ENCODE measurements around the gene ALDH16A1. TPM values are rescaled to one million over a fixed set of nuclear protein-coding genes. Genes with fewer than 3 reads are reported as not detected.

ALDH16A1 gene
- total and polyA plus RNA-seq, 4 experiments from 2014 or later: 28.4 to 40.1 (median 32.1) TPM

DNA sequence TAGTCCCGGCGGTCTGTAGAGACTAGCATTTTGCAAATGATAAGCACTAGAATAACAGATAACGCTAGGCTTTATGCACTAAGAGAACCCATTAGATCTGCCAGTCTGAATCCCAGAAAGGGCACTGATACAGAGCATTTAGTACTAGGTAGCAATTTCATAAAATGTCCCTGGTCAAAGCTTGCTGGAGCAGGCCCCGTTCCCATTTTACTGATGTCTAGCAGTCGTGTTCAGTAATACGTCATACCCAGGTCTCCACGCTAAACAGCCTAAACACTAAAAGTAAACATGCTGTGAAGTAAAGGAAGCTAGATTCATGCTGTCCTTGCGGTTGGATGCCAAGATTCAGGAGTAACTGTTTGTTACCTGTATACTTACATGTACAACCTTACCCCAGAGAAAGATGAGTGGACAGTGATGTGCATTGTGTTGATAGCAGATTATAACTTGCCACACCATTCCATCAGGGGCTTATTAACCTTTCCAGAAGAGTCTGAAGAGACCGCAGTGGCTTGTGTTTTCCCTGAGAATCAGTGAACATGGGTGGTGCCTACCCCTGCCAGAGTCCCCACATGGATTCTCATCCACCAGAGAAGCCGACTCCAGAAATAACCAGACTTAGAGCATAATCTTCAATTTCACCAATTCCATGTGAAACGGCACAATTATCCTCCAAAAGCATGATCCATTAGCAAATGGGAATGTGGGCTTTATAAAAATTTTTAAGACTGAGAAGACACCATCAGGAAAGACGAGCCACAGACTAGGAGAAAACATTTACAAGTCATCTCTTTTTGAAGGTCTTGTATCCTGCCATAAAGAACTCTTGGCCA is 39.8 kb downstream of the ALDH16A1 start:
- peak overlapping the region; percentile 29 for H3K27ac ChIP-seq (ENCODE audit: low read depth, low read length)
- intact Hi-C loops (cut with micrococcal nuclease): no loop called here
- ChIA-PET POLR2A (ENCODE audit: partially characterized antibody) (interaction anchor here (0.8 to 2.9 kb wide), 18 partner anchors 10 to 184 kb away, joined by 3 to 31 read pairs (median 5); partner anchors contain the start of genes ALDH16A1, PIH1D1, PRMT1 and RRAS), CTCF (ENCODE audit: partially characterized antibody) (interaction anchor here (0.9 to 1.4 kb wide), 3 partner anchors 10 to 101 kb away, joined by 3 to 6 read pairs (median 3); no protein-coding TSS in a partner anchor)
- H3K27me3 ChIP-seq (ENCODE audit: insufficient read depth, low read length): no peaks in the 10 kb centered on the region
- peaks cover 51 to 72% of the 10 kb centered on the region in 2 donors for H3K36me3 Mint-ChIP-seq
- no peak overlapping the region for H3K4me3 ChIP-seq (ENCODE audit: low read length in 2 of 2)
- peaks cover 65% of the 10 kb centered on the region for H3K4me1 ChIP-seq (ENCODE audit: insufficient read depth, low read length)
- H3K36me3 ChIP-seq (ENCODE audit: insufficient read depth, low read length): peaks cover 47% of the 10 kb centered on the region
- H3K27ac Mint-ChIP-seq: peak overlapping the region; percentile 83 to 97 (median 93)
- peak in 2 of 5 donors; percentile 24 to 39 for DNase-seq
- no peaks in the 10 kb centered on the region for H3K9me3 ChIP-seq (ENCODE audit: control insufficient read depth in 1 of 2, low read length in 2 of 2)
- H3K27me3 Mint-ChIP-seq: no peaks in the 10 kb centered on the region
- H3K9me3 Mint-ChIP-seq: peaks cover 0 to 18% (median under 1%) of the 10 kb centered on the region in 8 donors
- peak overlapping the region in 6 of 8 donors; percentile 1 to 90 (median 66) for H3K4me3 Mint-ChIP-seq
- H3K4me1 Mint-ChIP-seq: peaks cover 31 to 84% (median 55%) of the 10 kb centered on the region in 4 donors

DNA sequence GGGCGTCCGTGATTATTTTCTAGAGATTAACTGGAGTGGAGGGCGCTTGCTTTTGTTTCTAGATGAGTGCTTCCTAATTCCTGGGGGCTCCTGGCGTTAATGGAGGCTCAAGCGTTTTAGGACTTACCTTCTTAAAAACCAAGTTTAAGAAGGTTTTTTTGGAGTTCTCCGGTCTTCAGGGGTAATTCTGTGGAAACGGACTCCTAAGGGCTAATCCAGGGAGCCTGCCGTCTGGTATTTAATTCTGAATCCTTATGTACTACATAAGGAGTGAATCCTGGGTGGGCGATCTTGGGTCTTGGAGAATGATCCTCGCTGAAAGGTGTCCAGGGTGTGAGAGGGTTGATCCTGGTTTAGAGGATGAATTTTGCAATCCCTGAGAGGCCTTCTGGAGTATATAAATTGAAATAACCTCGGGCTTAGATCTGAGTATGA is 43.6 kb downstream of the ALDH16A1 start:
- Histone ChIP-seq H3K4me3 (ENCODE audit: low read length in 2 of 2) (peak overlapping the region; percentile 52 to 99), H3K36me3 (ENCODE audit: insufficient read depth, low read length) (peaks cover 44% of the 10 kb centered on the region), H3K27ac (ENCODE audit: low read depth, low read length) (peak overlapping the region; percentile 95), H3K27me3 (ENCODE audit: insufficient read depth, low read length) (no peaks in the 10 kb centered on the region), H3K9me3 (ENCODE audit: control insufficient read depth in 1 of 2, low read length in 2 of 2) (no peaks in the 10 kb centered on the region), H3K4me1 (ENCODE audit: insufficient read depth, low read length) (peaks cover 55% of the 10 kb centered on the region)
- H3K9me3 Mint-ChIP-seq: peaks cover 0 to 31% (median under 1%) of the 10 kb centered on the region in 8 donors
- intact Hi-C loops (cut with micrococcal nuclease): loop anchor here (1.0 to 2.0 kb wide), 4 partner anchors 9 to 380 kb away; partner anchors contain the start of genes AKT1S1, ALDH16A1, RPL13A and TBC1D17
- DNase-seq: no peak
- peaks cover 48 to 69% of the 10 kb centered on the region in 2 donors for H3K36me3 Mint-ChIP-seq
- peaks cover 22 to 87% (median 42%) of the 10 kb centered on the region in 4 donors for H3K4me1 Mint-ChIP-seq
- ChIA-PET CTCF (ENCODE audit: partially characterized antibody) (interaction anchor here (1.4 to 1.5 kb wide), 2 partner anchors 26 to 73 kb away, joined by 4 to 9 read pairs; no protein-coding TSS in a partner anchor), POLR2A (ENCODE audit: partially characterized antibody) (interaction anchor here (0.5 to 3.5 kb wide), 11 partner anchors 31 to 1122 kb away, joined by 3 to 38 read pairs (median 5); partner anchors contain the start of genes CD37, PRR12, RCN3 and RRAS)
- peak overlapping the region; percentile 95 to 100 (median 99) for H3K27ac Mint-ChIP-seq
- H3K4me3 Mint-ChIP-seq: peak overlapping the region; percentile 99 to 100 (median 100)
- H3K27me3 Mint-ChIP-seq: no peaks in the 10 kb centered on the region

DNA sequence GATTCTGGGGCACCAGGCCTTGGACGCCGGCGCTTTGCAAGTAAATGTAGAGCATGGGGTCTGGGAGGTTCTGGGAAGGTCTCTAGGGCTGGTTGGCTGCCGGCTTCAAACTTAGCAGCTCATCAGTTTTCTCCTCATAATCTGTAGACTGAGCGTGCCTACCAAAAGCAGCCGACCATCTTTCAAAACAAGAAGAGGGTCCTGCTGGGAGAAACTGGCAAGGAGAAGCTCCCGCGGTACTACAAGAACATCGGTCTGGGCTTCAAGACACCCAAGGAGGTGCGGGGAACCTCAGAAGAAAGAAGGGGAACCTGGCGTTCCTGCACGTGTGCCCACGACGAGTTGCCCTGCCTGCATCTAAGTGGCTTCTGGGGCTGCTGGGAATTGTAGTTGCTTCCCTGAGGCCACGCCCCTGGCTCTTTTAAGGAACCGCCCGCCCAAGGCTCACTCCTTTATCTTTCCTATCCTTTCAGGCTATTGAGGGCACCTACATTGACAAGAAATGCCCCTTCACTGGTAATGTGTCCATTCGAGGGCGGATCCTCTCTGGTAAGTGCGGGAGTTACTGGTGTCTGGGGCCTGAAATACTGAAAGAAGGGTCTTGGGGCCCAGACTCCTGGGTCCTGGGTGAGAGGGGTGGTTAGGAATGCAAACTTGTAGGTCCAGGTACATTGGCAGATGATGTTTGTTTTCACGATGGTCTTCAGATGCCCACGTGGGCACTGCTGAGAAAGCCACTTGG is 44.2 kb downstream of the ALDH16A1 start:
- no peaks in the 10 kb centered on the region for H3K27me3 ChIP-seq (ENCODE audit: insufficient read depth, low read length)
- Mint-ChIP-seq H3K27ac (peak overlapping the region; percentile 95 to 100 (median 99)), H3K4me3 (peak overlapping the region; percentile 99 to 100 (median 100)), H3K27me3 (no peaks in the 10 kb centered on the region), H3K36me3 (peaks cover 42 to 63% of the 10 kb centered on the region in 2 donors), H3K9me3 (peaks cover 0 to 31% (median under 1%) of the 10 kb centered on the region in 8 donors), H3K4me1 (peaks cover 23 to 87% (median 43%) of the 10 kb centered on the region in 4 donors)
- H3K9me3 ChIP-seq (ENCODE audit: control insufficient read depth in 1 of 2, low read length in 2 of 2): no peaks in the 10 kb centered on the region
- intact Hi-C loops (cut with micrococcal nuclease): loop anchor here (2.0 kb wide), 1 partner anchor 380 kb away; the partner anchor contains the start of genes AKT1S1 and TBC1D17
- peaks cover 55% of the 10 kb centered on the region for H3K4me1 ChIP-seq (ENCODE audit: insufficient read depth, low read length)
- ChIA-PET POLR2A (ENCODE audit: partially characterized antibody) (interaction anchor here (0.6 to 3.5 kb wide), 6 partner anchors 51 to 144 kb away, joined by 3 to 38 read pairs (median 12); partner anchors contain the start of genes RRAS and SCAF1), CTCF (ENCODE audit: partially characterized antibody) (interaction anchor here (1.4 to 1.5 kb wide), 3 partner anchors 27 to 96 kb away, joined by 3 to 9 read pairs (median 4); no protein-coding TSS in a partner anchor)
- H3K36me3 ChIP-seq (ENCODE audit: insufficient read depth, low read length): peaks cover 38% of the 10 kb centered on the region
- DNase-seq: peak; percentile 79 to 89 (median 83)
- H3K4me3 ChIP-seq (ENCODE audit: low read length in 2 of 2): peak overlapping the region; percentile 92 to 99
- peak overlapping the region; percentile 95 for H3K27ac ChIP-seq (ENCODE audit: low read depth, low read length)

DNA sequence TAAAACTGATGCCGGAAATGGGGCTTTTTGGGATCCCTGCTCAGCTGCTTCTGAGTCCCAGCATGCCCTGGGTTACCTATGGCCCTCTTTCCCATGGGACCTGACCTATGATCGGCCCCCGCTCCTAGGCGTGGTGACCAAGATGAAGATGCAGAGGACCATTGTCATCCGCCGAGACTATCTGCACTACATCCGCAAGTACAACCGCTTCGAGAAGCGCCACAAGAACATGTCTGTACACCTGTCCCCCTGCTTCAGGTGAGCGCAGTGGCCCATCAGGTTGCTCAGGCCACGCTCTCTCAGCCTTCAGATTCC is 44.7 kb downstream of the ALDH16A1 start:
- peak in 1 of 5 donors; percentile 33 for DNase-seq
- Mint-ChIP-seq H3K4me1 (peaks cover 24 to 87% (median 43%) of the 10 kb centered on the region in 4 donors), H3K4me3 (peak overlapping the region; percentile 99 to 100 (median 100)), H3K27me3 (no peaks in the 10 kb centered on the region), H3K9me3 (peaks cover 0 to 31% (median under 1%) of the 10 kb centered on the region in 8 donors), H3K27ac (peak overlapping the region; percentile 95 to 100 (median 99)), H3K36me3 (peaks cover 37 to 58% of the 10 kb centered on the region in 2 donors)
- H3K4me3 ChIP-seq (ENCODE audit: low read length in 2 of 2): peak overlapping the region; percentile 92 to 99
- peaks cover 55% of the 10 kb centered on the region for H3K4me1 ChIP-seq (ENCODE audit: insufficient read depth, low read length)
- ChIA-PET CTCF (ENCODE audit: partially characterized antibody) (interaction anchor here (1.5 kb wide), 1 partner anchor 96 kb away, joined by 3 read pairs; no protein-coding TSS in a partner anchor), POLR2A (ENCODE audit: partially characterized antibody) (interaction anchor here (0.6 to 3.5 kb wide), 4 partner anchors 50 to 143 kb away, joined by 3 to 38 read pairs (median 8); partner anchors contain the start of genes RRAS and SCAF1)
- intact Hi-C loops (cut with micrococcal nuclease): loop anchor here (2.0 kb wide), 1 partner anchor 379 kb away; the partner anchor contains the start of genes AKT1S1 and TBC1D17
- peak overlapping the region; percentile 95 for H3K27ac ChIP-seq (ENCODE audit: low read depth, low read length)
- H3K36me3 ChIP-seq (ENCODE audit: insufficient read depth, low read length): peaks cover 33% of the 10 kb centered on the region
- H3K27me3 ChIP-seq (ENCODE audit: insufficient read depth, low read length): no peaks in the 10 kb centered on the region
- H3K9me3 ChIP-seq (ENCODE audit: control insufficient read depth in 1 of 2, low read length in 2 of 2): no peaks in the 10 kb centered on the region

DNA sequence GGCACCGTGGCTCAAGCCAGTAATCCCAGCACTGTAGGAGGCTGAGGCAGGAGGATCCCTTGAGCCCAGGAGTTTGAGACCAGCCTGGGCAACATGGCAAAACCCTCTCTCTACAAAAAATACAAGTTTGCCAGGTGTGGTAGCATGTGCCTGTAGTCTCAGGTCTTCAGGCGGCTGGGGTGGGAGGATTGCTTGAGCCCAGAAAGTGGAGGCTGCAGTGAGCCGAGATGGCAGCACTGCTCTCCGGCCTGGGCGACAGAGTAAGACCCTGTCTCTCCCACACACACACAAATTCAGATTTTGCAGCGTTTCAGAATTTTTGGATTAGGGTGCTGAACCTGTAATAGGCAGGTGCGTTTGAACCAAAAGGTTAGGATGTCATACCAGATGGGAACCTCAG is 45.5 kb downstream of the ALDH16A1 start:
- Histone ChIP-seq H3K27me3 (ENCODE audit: insufficient read depth, low read length) (no peaks in the 10 kb centered on the region), H3K9me3 (ENCODE audit: control insufficient read depth in 1 of 2, low read length in 2 of 2) (no peaks in the 10 kb centered on the region), H3K27ac (ENCODE audit: low read depth, low read length) (peak overlapping the region; percentile 95), H3K36me3 (ENCODE audit: insufficient read depth, low read length) (peaks cover 27% of the 10 kb centered on the region), H3K4me3 (ENCODE audit: low read length in 2 of 2) (peak overlapping the region; percentile 92 to 99), H3K4me1 (ENCODE audit: insufficient read depth, low read length) (peaks cover 55% of the 10 kb centered on the region)
- Mint-ChIP-seq H3K9me3 (peaks cover 0 to 27% (median 0%) of the 10 kb centered on the region in 8 donors), H3K4me3 (peak overlapping the region; percentile 99 to 100 (median 100)), H3K27ac (peak overlapping the region; percentile 95 to 100 (median 99)), H3K27me3 (no peaks in the 10 kb centered on the region), H3K4me1 (peaks cover 21 to 87% (median 43%) of the 10 kb centered on the region in 4 donors), H3K36me3 (peaks cover 33 to 53% of the 10 kb centered on the region in 2 donors)
- DNase-seq: peak in 1 of 5 donors; percentile 28
- ChIA-PET POLR2A (ENCODE audit: partially characterized antibody) (interaction anchor here (0.9 to 3.5 kb wide), 3 partner anchors 12 to 52 kb away, joined by 3 to 14 read pairs (median 3); no protein-coding TSS in a partner anchor), CTCF (ENCODE audit: partially characterized antibody) (interaction anchor here (0.8 to 1.9 kb wide), 6 partner anchors 25 to 178 kb away, joined by 3 to 6 read pairs (median 3); partner anchors contain the start of gene PRMT1)
- intact Hi-C loops (cut with micrococcal nuclease): no loop called here

DNA sequence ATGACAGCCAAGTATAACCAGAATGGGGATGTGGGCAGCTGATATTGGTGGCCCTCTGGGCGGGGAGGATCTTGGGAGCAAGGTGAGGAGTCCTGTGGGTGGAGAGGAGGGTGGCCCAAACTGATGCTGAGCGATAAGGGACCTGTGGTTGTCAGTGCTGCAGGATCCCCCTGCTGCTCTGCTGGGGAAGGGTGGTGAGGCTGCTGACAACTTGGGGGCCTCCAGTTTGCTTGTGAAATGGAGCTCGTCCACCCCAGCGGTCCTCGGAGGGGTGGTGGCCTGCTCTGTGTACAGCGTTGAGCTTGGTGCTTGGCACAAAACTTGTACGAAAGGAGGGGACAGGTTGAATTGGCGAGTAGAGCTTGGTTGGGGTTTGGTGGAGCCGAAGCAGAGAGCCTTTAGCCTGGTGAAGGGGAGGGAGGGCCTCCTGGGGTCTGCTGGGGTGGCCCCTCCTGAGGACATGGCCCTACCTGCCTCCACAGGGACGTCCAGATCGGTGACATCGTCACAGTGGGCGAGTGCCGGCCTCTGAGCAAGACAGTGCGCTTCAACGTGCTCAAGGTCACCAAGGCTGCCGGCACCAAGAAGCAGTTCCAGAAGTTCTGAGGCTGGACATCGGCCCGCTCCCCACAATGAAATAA is 46.1 kb downstream of the ALDH16A1 start:
- Mint-ChIP-seq H3K4me1 (peaks cover 21 to 84% (median 42%) of the 10 kb centered on the region in 4 donors), H3K27me3 (no peaks in the 10 kb centered on the region), H3K27ac (peak overlapping the region; percentile 95 to 100 (median 99)), H3K9me3 (peaks cover 0 to 27% (median 0%) of the 10 kb centered on the region in 8 donors), H3K4me3 (peak overlapping the region; percentile 99 to 100 (median 100)), H3K36me3 (peaks cover 33 to 52% of the 10 kb centered on the region in 2 donors)
- Histone ChIP-seq H3K9me3 (ENCODE audit: control insufficient read depth in 1 of 2, low read length in 2 of 2) (no peaks in the 10 kb centered on the region), H3K4me3 (ENCODE audit: low read length in 2 of 2) (peak overlapping the region; percentile 92 to 99), H3K27me3 (ENCODE audit: insufficient read depth, low read length) (no peaks in the 10 kb centered on the region), H3K27ac (ENCODE audit: low read depth, low read length) (peak overlapping the region; percentile 95), H3K4me1 (ENCODE audit: insufficient read depth, low read length) (peaks cover 58% of the 10 kb centered on the region), H3K36me3 (ENCODE audit: insufficient read depth, low read length) (peaks cover 27% of the 10 kb centered on the region)
- DNase-seq: peak in 4 of 5 donors; percentile 35 to 65 (median 42)
- CTCF ChIA-PET (ENCODE audit: partially characterized antibody): interaction anchor here (0.8 to 1.9 kb wide), 6 partner anchors 26 to 179 kb away, joined by 3 to 6 read pairs (median 4); partner anchors contain the start of gene PRMT1
- POLR2A ChIA-PET (ENCODE audit: partially characterized antibody): interaction anchor here (0.9 to 3.5 kb wide), 7 partner anchors 12 to 378 kb away, joined by 3 to 14 read pairs (median 3); partner anchors contain the start of genes AKT1S1 and TBC1D17
- intact Hi-C loops (cut with micrococcal nuclease): no loop called here

Data from CD4-positive, alpha-beta memory T cell (primary cell).